ENCODE results near the gene NUDT7. TPM values are rescaled to one million over a fixed set of nuclear protein-coding genes. Genes with fewer than 3 reads are reported as not detected.

The NUDT7 gene
- total and polyA plus RNA-seq, 9 of the 15 experiments (the other 6 are each of a cell fraction or from before 2014, with no cell fraction given) = 5.6 to 24.2 (median 10.5) TPM

- no peak for TF ChIP-seq ZNF592 (IDR thresholded peaks at IDR 0.05)
- TF ChIP-seq MLLT1 (IDR thresholded peaks at IDR 0.05) = no peak
- TF ChIP-seq MBD2 (IDR thresholded peaks at IDR 0.05; ENCODE audit: borderline replicate concordance, low read depth) = peak; percentile 57; the same call in 1 of the 2 replicates
- TF ChIP-seq TEAD1 (CRISPR knock-in tag; IDR thresholded peaks at IDR 0.05) = peak; percentile 21 to 77; a peak in 1 of 4 replicates
- no peak for TF ChIP-seq ZNF253 (CRISPR knock-in tag; conservative IDR thresholded peaks at IDR 0.05)
- 0 out of 3 replicates have a peak, but pooled peaks of 1 of the 2 experiments have one; percentile 34 for TF ChIP-seq CBX3 (IDR thresholded peaks at IDR 0.05; ENCODE audit: borderline replicate concordance in 1 of 2, low read length in 2 of 2)
- no peak for TF ChIP-seq TAL1 (IDR thresholded peaks at IDR 0.05)
- TF ChIP-seq PHF20 (IDR thresholded peaks at IDR 0.05; ENCODE audit: partially characterized antibody) = peak; percentile 12
- TF ChIP-seq ELF1 (tag; IDR thresholded peaks at IDR 0.05) = peak; percentile 54; the same call in 1 of the 2 replicates
- no peak for TF ChIP-seq POLR2AphosphoS2 (IDR thresholded peaks at IDR 0.05; ENCODE audit: low read length)
- no peak for TF ChIP-seq TCF3 (CRISPR knock-in tag; IDR thresholded peaks at IDR 0.05)
- TF ChIP-seq RBFOX2 (IDR thresholded peaks at IDR 0.05; ENCODE audit: low read depth, low read length) = peak; percentile 91
- TF ChIP-seq ZBTB2 (IDR thresholded peaks at IDR 0.05) = peak; percentile 84
- no peak for TF ChIP-seq ZNF431 (CRISPR knock-in tag; IDR thresholded peaks at IDR 0.05)
- TF ChIP-seq MIER1 (IDR thresholded peaks at IDR 0.05; ENCODE audit: low read depth) = 0 out of 2 replicates have a peak, but pooled peaks have one; percentile 8
- peak; percentile 64 for TF ChIP-seq MEIS2 (IDR thresholded peaks at IDR 0.05; ENCODE audit: partially characterized antibody)
- TF ChIP-seq ATF7 (IDR thresholded peaks at IDR 0.05) = peak; percentile 78; the same call in 1 of the 2 replicates
- TF ChIP-seq MITF (IDR thresholded peaks at IDR 0.05) = no peak
- no peak for TF ChIP-seq ZNF830 (CRISPR knock-in tag; IDR thresholded peaks at IDR 0.05)
- TF ChIP-seq NELFE (IDR thresholded peaks at IDR 0.05; ENCODE audit: insufficient read depth, insufficient read length) = no peak
Observed at GRCh38 chr16:77722309-77723107, at the start of gene NUDT7 (continued).

Measured in K562 (cell line).